ENCODE data around the gene SMARCC1.

SMARCC1 gene

GRCh38 chr3:47611576-47611975 is 170.1 kb downstream of the SMARCC1 start:
- Histone ChIP-seq H3K27ac (replicated peaks) (no peak overlapping the region), H3K4me3 (replicated peaks; ENCODE audit: insufficient read depth, low read length) (no peak overlapping the region), H3K27me3 (ENCODE audit: insufficient read depth, poor library complexity, severe bottlenecking) (no peaks in the 10 kb centered on the region)
- no peak for TF ChIP-seq SPI1 (IDR thresholded peaks at IDR 0.05; ENCODE audit: borderline replicate concordance, low read depth)
- TF ChIP-seq GABPA (IDR thresholded peaks at IDR 0.05; ENCODE audit: low read depth): no peak
- no peak for TF ChIP-seq POLR2AphosphoS5 (IDR thresholded peaks at IDR 0.05; ENCODE audit: low read depth)
- no peak for TF ChIP-seq REST (IDR thresholded peaks at IDR 0.05; ENCODE audit: insufficient replicate concordance, low read depth)
- TF ChIP-seq CTCF (IDR thresholded peaks at IDR 0.05; ENCODE audit: insufficient read depth, low read length): no peak
- DNase-seq (ENCODE audit: low read depth in 1 of 2, low spot score in 1 of 2): no peak

DNA sequence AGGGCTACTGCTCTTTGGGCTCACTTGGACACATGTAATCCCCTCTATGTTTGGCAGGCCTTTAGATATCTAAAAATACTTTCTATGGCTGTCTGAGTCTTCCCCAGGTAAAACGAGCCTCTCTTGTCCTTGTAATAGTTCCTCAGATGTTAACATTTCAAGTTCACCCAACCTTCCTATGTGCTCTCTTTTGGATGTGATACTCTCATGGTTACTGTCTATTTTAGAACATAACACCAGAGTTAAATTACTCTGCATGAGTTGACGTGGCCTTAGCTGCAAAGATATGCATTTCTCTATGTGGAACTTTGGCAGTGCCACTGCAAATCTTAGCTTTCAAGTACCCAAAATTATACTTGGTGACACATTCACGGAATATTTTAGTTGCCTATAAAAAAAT is 171.1 kb downstream of the SMARCC1 start:
- no peak overlapping the region for H3K4me3 ChIP-seq (replicated peaks; ENCODE audit: insufficient read depth, low read length)
- no peak for DNase-seq (ENCODE audit: low read depth in 1 of 2, low spot score in 1 of 2)
- H3K27me3 ChIP-seq (ENCODE audit: insufficient read depth, poor library complexity, severe bottlenecking): no peaks in the 10 kb centered on the region
- no peak overlapping the region for H3K27ac ChIP-seq (replicated peaks)
- TF ChIP-seq GABPA (IDR thresholded peaks at IDR 0.05; ENCODE audit: low read depth): no peak
- TF ChIP-seq POLR2AphosphoS5 (IDR thresholded peaks at IDR 0.05; ENCODE audit: low read depth): no peak
- TF ChIP-seq SPI1 (IDR thresholded peaks at IDR 0.05; ENCODE audit: borderline replicate concordance, low read depth): no peak
- no peak for TF ChIP-seq REST (IDR thresholded peaks at IDR 0.05; ENCODE audit: insufficient replicate concordance, low read depth)
- no peak for TF ChIP-seq CTCF (IDR thresholded peaks at IDR 0.05; ENCODE audit: insufficient read depth, low read length)

- no peak for TF ChIP-seq GABPA (IDR thresholded peaks at IDR 0.05; ENCODE audit: low read depth)
- TF ChIP-seq CTCF (IDR thresholded peaks at IDR 0.05; ENCODE audit: insufficient read depth, low read length): no peak
- no peak for TF ChIP-seq REST (IDR thresholded peaks at IDR 0.05; ENCODE audit: insufficient replicate concordance, low read depth)
- no peak for TF ChIP-seq POLR2AphosphoS5 (IDR thresholded peaks at IDR 0.05; ENCODE audit: low read depth)
- no peak for TF ChIP-seq SPI1 (IDR thresholded peaks at IDR 0.05; ENCODE audit: borderline replicate concordance, low read depth)
- H3K27ac ChIP-seq (replicated peaks): no peak overlapping the region
- no peak overlapping the region for H3K4me3 ChIP-seq (replicated peaks; ENCODE audit: insufficient read depth, low read length)
- H3K27me3 ChIP-seq (ENCODE audit: insufficient read depth, poor library complexity, severe bottlenecking): no peaks in the 10 kb centered on the region
- DNase-seq (ENCODE audit: low read depth in 1 of 2, low spot score in 1 of 2): no peak
Measured at GRCh38 chr3:47607335-47607734, 174.4 kb downstream of the SMARCC1 start.

All from HL-60 (cell line).